ENCODE measurements around the gene GAGE10.
"Not testable (repeated sequence)": the region's sequence is repeated elsewhere in the genome, so short reads cannot be mapped to it uniquely, and the experiment has no call there.

The GAGE10 gene

DNA sequence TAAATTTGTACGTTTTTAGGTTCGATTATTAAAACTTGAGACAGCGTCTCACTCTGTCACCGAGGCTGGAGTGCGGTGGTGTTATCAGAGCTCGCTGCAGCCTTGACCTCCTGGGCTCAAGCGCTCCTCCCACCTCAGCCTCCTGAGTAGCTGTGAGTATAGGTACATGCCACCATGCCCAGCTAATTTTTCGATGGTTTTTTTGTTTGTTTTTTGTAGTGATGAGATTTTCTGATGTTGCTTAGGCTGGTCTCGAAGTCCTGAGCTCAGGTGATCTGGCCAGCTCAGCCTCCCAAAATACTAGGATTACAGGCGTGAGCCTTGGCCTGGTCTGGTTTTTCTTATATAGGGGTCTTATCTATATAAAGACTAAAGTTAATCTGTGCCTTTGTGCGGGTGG lies 27.0 kb downstream of the GAGE10 start:
- not testable (repeated sequence) for DNase-seq

- DNase-seq, result not testable (repeated sequence)
These were observed 27.8 kb downstream of the GAGE10 start, which contains the start of gene GAGE13 for GRCh38 chrX:49331282-49331681. Gene GAGE13 (plus strand): TSS chrX:49331582. CDS start chrX:49332738, 1,156 bp downstream.

GRCh38 chrX:49331841-49332240 lies 28.4 kb downstream of the GAGE10 start:
- DNase-seq, result not testable (repeated sequence)

- not testable (repeated sequence) for DNase-seq
These were observed 38.0 kb downstream of the GAGE10 start for GRCh38 chrX:49341449-49341848.

- not testable (repeated sequence) for DNase-seq
These were observed 41.2 kb downstream of the GAGE10 start for GRCh38 chrX:49344496-49345175.

DNA sequence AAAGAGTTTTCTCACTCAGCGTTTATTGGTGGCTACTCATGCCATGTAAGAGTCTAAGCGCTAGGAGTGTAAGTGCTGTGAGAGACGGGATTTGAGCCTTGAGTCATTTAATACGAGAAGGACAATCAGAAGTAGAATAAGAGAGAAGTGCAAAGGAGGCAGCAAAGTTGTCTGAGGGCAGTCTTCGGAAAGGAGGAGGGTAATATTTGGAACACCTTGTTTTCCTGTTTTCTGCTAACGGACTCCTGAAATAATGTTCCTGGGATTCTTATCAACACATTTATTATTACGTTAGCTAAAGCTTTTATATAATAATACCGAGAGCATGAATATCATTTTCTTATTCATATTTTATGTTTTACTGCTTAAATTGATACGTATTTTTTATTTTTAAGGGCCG lies 42.0 kb downstream of the GAGE10 start:
- DNase-seq, result not testable (repeated sequence)

- DNase-seq, result not testable (repeated sequence)
These were observed 42.7 kb downstream of the GAGE10 start for GRCh38 chrX:49346150-49346549.
